ENCODE measurements around the gene LMO7.

GRCh38 chr13:75693227-75693626 is 57.1 kb downstream of the LMO7 start:
- no peak for TF ChIP-seq POLR2A (IDR thresholded peaks at IDR 0.05; ENCODE audit: low read depth, low read length)
- no peak for TF ChIP-seq POLR2AphosphoS5 (IDR thresholded peaks at IDR 0.05; ENCODE audit: low read depth, low read length)

All from GM12892 (cell line).